OCI-LY7 (cell line): Measurements from ENCODE around the gene NDRG4. TPM values are rescaled to one million over a fixed set of nuclear protein-coding genes. Genes with fewer than 3 reads are reported as not detected.

ENCODE experiments used
- BruUV-seq: library from RNA; stranded (reverse); fragments of 400-500 nt; replicated peaks from 2 replicates; lab custom pipeline; 2021; lab: Mats Ljungman, UMichigan
- CTCF ChIA-PET: fragments of 300-600 bp; sonication (Branson Sonifier 250); formaldehyde crosslinking; loops from one replicate; lab custom pipeline; 2022; ENCODE audit warnings: antibody characterized with exemption; ENCODE audit not compliant: unreplicated experiment; lab: Charles Lee
- POLR2A ChIA-PET: fragments of 300-600 bp; sonication (Branson Sonifier 250); formaldehyde crosslinking; loops from one replicate; lab custom pipeline; 2022; ENCODE audit warnings: antibody characterized with exemption; lab: Charles Lee
- DNase-seq: peaks from one replicate; pipeline ENCODE4 v3.0.0-alpha.2; 2015; ENCODE audit warnings: low spot score
- H2AFZ ChIP-seq: fragments of 200-600 bp; sonication (generic), shearing (Covaris generic); 2 replicates; pipeline ENCODE4 v1.6.1; 2014; ENCODE audit warnings: mild to moderate bottlenecking, antibody characterized with exemption, low read length, moderate library complexity
- H3K27ac ChIP-seq: fragments of 200-600 bp; sonication (generic); 2 replicates; pipeline ENCODE4 v1.5.1; 2014; ENCODE audit warnings: mixed run types, low read depth, mild to moderate bottlenecking, moderate library complexity, low read length, inconsistent platforms; ENCODE audit not compliant: poor library complexity, severe bottlenecking
- H3K36me3 ChIP-seq: fragments of 200-600 bp; sonication (generic); 2 replicates; pipeline ENCODE4 v1.6.1; 2014; ENCODE audit warnings: mild to moderate bottlenecking, antibody characterized with exemption, low read length, moderate library complexity, mixed read lengths; ENCODE audit not compliant: insufficient read depth
- H3K4me1 ChIP-seq: fragments of 200-600 bp; sonication (generic); 2 replicates; pipeline ENCODE4 v1.5.1; 2014; ENCODE audit warnings: mild to moderate bottlenecking, low read length; ENCODE audit not compliant: insufficient read depth, poor library complexity, severe bottlenecking
- H3K4me2 ChIP-seq: fragments of 200-600 bp; sonication (generic); 2 replicates; pipeline ENCODE4 v1.6.1; 2014; ENCODE audit warnings: mild to moderate bottlenecking, low read length
- H3K4me3 ChIP-seq: fragments of 200-600 bp; sonication (generic); 2 replicates; pipeline ENCODE4 v1.5.1; 2014; ENCODE audit warnings: mild to moderate bottlenecking, low read depth, low read length; ENCODE audit not compliant: poor library complexity, severe bottlenecking
- H3K79me2 ChIP-seq: fragments of 200-600 bp; sonication (generic); 2 replicates; pipeline ENCODE4 v1.6.1; 2016; ENCODE audit warnings: low read depth, mild to moderate bottlenecking, low read length, moderate library complexity, mixed read lengths; ENCODE audit not compliant: insufficient read depth
- H3K9me2 ChIP-seq: fragments of 200-600 bp; sonication (generic); 2 replicates; pipeline ENCODE4 v1.6.1; 2016; ENCODE audit warnings: mild to moderate bottlenecking, low read length, mixed read lengths; ENCODE audit not compliant: insufficient read depth
- H3K9me3 ChIP-seq: fragments of 200-600 bp; sonication (generic); 2 replicates; pipeline ENCODE4 v1.6.1; 2014; ENCODE audit warnings: mild to moderate bottlenecking, mixed run types, low read length, mixed read lengths
- H4K20me1 ChIP-seq: fragments of 200-600 bp; sonication (generic); 2 replicates; pipeline ENCODE4 v1.6.1; 2014; ENCODE audit warnings: mild to moderate bottlenecking, antibody characterized with exemption, low read length, moderate library complexity, mixed read lengths; ENCODE audit not compliant: insufficient read depth
- EZH2phosphoT487 ChIP-seq: fragments of 200-600 bp; sonication (generic); IDR thresholded peaks from 2 replicates; pipeline ENCODE4 v1.6.1; 2018; ENCODE audit warnings: low read depth, borderline replicate concordance, mild to moderate bottlenecking, mixed run types, antibody characterized with exemption, low read length, moderate library complexity, mixed read lengths
- intact Hi-C: fragments of 100-400 bp; cut with micrococcal nuclease; formaldehyde crosslinking; loops from one replicate; pipeline ENCODE4 v1.10.0; 2022; ENCODE audit not compliant: unreplicated experiment
- total RNA-seq, 2 experiments: library from RNA; depleted of rRNA in 1 of 2; stranded (reverse); fragments of >200 nt in 1 of 2; shearing (Covaris generic) in 1 of 2; gene quantifications; 2 replicates each; pipeline ENCODE4 v1.2.3, GENCODE V29; 2014 to 2022
- TF ChIP-seq, protein P1 (sequence below): fragments of 200-600 bp; sonication (generic); conservative IDR thresholded peaks from 2 replicates; pipeline ENCODE4 v1.5.1; 2014; ENCODE audit warnings: mild to moderate bottlenecking, antibody characterized with exemption, low read length, moderate library complexity, mixed read lengths

NDRG4 gene
- total RNA-seq, 2 experiments from 2014 or later = 8.8 to 9.5 TPM

DNA sequence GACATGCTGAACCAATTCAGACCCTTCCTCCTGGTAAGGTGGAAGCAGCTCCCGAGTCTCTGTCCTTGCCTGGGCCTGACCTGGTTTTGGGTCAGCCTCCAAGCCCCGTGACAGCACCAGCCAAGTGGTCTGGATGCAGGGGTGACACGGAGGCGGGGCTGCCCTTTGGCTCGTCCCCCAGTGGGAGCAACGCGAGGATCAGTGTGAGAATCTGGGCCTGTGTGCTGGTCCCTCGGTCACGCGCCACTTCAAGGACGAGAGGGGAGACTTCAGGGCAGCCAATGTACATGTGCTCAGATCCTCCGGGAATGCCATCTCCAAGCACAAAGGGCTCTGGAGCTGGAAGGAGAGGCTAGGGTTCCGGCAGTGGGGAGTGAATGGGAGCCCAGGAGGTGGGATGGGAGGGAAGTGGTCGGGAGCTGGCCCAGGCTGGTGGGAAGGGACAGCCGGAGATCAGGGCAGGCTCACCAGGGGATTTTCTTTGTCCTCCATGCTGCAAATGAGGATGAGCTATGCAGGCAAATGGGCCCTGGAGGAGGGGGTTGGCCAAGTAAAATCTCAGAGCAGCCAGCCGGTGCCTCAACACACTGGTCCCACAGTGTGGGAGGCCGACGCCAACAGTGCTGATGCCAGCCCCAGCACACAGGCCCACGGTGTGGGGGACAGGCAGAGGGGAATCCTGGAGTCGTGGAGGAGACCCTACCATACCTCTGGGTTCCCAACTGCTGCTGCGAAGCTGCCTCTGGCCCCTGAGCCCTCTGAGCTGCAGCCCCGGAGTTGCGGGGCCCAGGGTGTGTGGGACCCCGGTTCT lies 4.2 kb upstream of the NDRG4 start:
- Histone ChIP-seq H3K79me2 (no peaks in the 10 kb centered on the region), H3K36me3 (no peaks in the 10 kb centered on the region), H3K9me3 (no peaks in the 10 kb centered on the region), H3K4me2 (peak overlapping the region; percentile 11; the same call in 1 of the 2 replicates), H3K27ac (no peak overlapping the region), H4K20me1 (no peaks in the 10 kb centered on the region), H2AFZ (peak overlapping the region; percentile 76), H3K4me1 (peaks cover 33% of the 10 kb centered on the region), H3K9me2 (no peaks in the 10 kb centered on the region), H3K4me3 (no peak overlapping the region)
- CTCF ChIA-PET = interaction anchor here (0.6 to 3.3 kb wide), 3 partner anchors 10 to 260 kb away, joined by 3 to 14 read pairs (median 4); no protein-coding TSS in a partner anchor
- intact Hi-C loops = loop anchor here (5.0 kb wide), 2 partner anchors 167 to 262 kb away; no protein-coding TSS in a partner anchor
- BruUV-seq = no TSS peak
- POLR2A ChIA-PET = interaction anchor here (0.7 kb wide), 1 partner anchor 69 kb away, joined by 3 read pairs; no protein-coding TSS in a partner anchor
- no peak for TF ChIP-seq EZH2phosphoT487
- TF ChIP-seq, protein P1, sequence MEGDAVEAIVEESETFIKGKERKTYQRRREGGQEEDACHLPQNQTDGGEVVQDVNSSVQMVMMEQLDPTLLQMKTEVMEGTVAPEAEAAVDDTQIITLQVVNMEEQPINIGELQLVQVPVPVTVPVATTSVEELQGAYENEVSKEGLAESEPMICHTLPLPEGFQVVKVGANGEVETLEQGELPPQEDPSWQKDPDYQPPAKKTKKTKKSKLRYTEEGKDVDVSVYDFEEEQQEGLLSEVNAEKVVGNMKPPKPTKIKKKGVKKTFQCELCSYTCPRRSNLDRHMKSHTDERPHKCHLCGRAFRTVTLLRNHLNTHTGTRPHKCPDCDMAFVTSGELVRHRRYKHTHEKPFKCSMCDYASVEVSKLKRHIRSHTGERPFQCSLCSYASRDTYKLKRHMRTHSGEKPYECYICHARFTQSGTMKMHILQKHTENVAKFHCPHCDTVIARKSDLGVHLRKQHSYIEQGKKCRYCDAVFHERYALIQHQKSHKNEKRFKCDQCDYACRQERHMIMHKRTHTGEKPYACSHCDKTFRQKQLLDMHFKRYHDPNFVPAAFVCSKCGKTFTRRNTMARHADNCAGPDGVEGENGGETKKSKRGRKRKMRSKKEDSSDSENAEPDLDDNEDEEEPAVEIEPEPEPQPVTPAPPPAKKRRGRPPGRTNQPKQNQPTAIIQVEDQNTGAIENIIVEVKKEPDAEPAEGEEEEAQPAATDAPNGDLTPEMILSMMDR = no peak
- no peak for DNase-seq

DNA sequence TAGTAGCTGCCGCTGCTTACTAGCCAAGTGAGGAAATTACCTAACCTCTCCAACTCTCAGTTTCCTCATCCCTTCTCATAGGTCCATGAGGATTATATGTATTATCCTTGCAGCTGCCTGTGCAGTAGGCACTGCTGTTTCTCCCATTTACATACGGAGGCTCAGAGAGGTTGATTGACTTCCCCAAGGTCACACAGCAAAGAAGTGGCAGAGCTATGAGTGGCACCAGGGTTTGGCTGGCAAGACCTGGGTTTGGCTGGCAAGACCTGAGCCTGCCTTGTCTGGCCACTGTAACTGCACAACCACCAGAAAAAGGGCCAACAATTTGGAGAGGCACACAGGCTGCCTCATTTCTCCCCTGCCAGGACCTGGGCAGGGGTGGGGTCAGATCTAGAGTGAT lies 2.5 kb upstream of the NDRG4 start:
- Histone ChIP-seq H3K4me2 (no peak overlapping the region), H3K36me3 (no peaks in the 10 kb centered on the region), H3K79me2 (no peaks in the 10 kb centered on the region), H3K4me1 (peaks cover 38% of the 10 kb centered on the region), H3K4me3 (no peak overlapping the region), H3K9me2 (no peaks in the 10 kb centered on the region), H4K20me1 (no peaks in the 10 kb centered on the region), H2AFZ (no peak overlapping the region), H3K27ac (no peak overlapping the region), H3K9me3 (no peaks in the 10 kb centered on the region)
- no TSS peak for BruUV-seq
- ChIA-PET POLR2A (no interaction called here), CTCF (interaction anchor here (3.3 kb wide), 1 partner anchor 259 kb away, joined by 14 read pairs; no protein-coding TSS in a partner anchor)
- DNase-seq = no peak
- TF ChIP-seq EZH2phosphoT487 = no peak
- TF ChIP-seq, protein P1 = no peak
- intact Hi-C loops = loop anchor here (5.0 kb wide), 2 partner anchors 165 to 260 kb away; no protein-coding TSS in a partner anchor
